Loucy (cell line): Measurements from ENCODE around the gene RABGGTA.

Source experiments
- EZH2phosphoT487 ChIP-seq: fragments of 200-600 bp; IDR thresholded peaks from 2 replicates; pipeline ENCODE4 v1.6.1; 2018; ENCODE audit warnings: antibody characterized with exemption, mild to moderate bottlenecking, moderate library complexity, borderline replicate concordance
- TF ChIP-seq, protein P1 (sequence below): fragments of 200-600 bp; sonication (generic); conservative IDR thresholded peaks from 2 replicates; pipeline ENCODE4 v1.5.1; 2014; ENCODE audit warnings: mild to moderate bottlenecking, antibody characterized with exemption, low read length

DNA sequence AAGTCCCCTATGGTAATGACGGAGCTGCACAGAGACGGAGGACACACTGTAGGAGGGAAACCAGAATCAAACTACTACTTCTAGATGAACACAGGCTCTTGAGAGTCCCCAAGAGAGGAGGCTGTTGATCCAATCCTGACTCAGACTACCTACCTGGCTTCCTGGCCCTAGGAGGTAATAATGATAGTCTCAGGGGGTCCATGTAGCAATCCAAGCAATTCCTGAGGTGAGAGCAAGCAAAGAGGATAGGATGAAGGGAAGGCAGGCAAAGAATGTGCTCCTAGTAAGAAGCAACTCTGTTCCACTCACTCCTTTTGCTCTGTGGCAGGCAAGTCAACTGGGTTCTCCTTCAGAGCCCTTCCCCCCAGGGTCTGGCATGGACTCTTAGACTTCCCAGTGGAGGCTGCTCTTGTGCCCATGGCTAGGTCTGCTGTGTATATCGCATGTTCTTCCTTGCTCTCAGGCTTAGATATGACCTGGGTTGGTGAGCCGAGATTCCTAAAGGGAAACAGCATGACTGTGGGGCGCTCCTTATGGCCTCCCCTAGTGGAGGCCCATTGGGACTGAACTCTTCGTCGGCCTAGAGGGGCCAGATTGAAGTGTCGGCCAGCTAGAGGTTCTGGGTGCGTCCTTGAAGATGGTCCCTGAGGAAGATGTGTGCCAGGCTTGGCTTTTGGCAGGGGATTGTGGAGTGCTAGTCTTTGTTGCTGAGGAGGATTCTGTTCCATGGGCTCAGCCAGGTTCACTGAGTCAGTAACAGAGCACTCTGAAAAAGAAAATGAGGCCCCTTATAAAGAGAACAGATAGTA lies 31.1 kb downstream of the RABGGTA start:
- TF ChIP-seq, protein P1, sequence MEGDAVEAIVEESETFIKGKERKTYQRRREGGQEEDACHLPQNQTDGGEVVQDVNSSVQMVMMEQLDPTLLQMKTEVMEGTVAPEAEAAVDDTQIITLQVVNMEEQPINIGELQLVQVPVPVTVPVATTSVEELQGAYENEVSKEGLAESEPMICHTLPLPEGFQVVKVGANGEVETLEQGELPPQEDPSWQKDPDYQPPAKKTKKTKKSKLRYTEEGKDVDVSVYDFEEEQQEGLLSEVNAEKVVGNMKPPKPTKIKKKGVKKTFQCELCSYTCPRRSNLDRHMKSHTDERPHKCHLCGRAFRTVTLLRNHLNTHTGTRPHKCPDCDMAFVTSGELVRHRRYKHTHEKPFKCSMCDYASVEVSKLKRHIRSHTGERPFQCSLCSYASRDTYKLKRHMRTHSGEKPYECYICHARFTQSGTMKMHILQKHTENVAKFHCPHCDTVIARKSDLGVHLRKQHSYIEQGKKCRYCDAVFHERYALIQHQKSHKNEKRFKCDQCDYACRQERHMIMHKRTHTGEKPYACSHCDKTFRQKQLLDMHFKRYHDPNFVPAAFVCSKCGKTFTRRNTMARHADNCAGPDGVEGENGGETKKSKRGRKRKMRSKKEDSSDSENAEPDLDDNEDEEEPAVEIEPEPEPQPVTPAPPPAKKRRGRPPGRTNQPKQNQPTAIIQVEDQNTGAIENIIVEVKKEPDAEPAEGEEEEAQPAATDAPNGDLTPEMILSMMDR: no peak
- no peak for TF ChIP-seq EZH2phosphoT487
